ENCODE measurements around the gene PGBD1. TPM values are rescaled to one million over a fixed set of nuclear protein-coding genes. Genes with fewer than 3 reads are reported as not detected.

PGBD1 gene
- total and polyA plus RNA-seq, 2 donors (not counting 1 experiment from before 2014, with no cell fraction given) = 0.55 to 2.4 TPM

GRCh38 chr6:28252009-28252975 is 29.1 kb upstream of the PGBD1 start, which contains the start of gene ZKSCAN4:
TSS of gene ZKSCAN4 (minus strand) at chr6:28252269. CDS start at chr6:28251980, 289 bp downstream.
- Histone ChIP-seq H3K27me3 (replicated peaks in 1 of 4; ENCODE audit: control extremely low read depth in 1 of 4, control insufficient read depth in 3 of 4, insufficient read depth in 4 of 4, low read length in 3 of 4) (peaks cover 0 to 3% (median 2%) of the 10 kb centered on the region in 4 experiments), H3K36me3 (replicated peaks in 1 of 2; ENCODE audit: control extremely low read depth in 1 of 2, control insufficient read depth in 1 of 2, extremely low read depth in 1 of 2, insufficient read depth in 2 of 2, low read length in 1 of 2) (peaks cover 0 to 4% of the 10 kb centered on the region in 2 experiments), H4K20me1 (ENCODE audit: control insufficient read depth, insufficient read depth, low read length, poor library complexity, severe bottlenecking) (no peaks in the 10 kb centered on the region), H3K9ac (ENCODE audit: low read length) (peak within 1 kb of the TSS; percentile 96), H2AFZ (ENCODE audit: insufficient read depth, low read depth, low read length, poor library complexity, severe bottlenecking) (peak within 1 kb of the TSS; percentile 100), H3K4me1 (ENCODE audit: control insufficient read depth in 2 of 2, insufficient read depth in 2 of 2, low read length in 2 of 2) (peaks cover 14 to 20% of the 10 kb centered on the region in 2 donors), H3K4me3 (ENCODE audit: control extremely low read depth in 1 of 5, extremely low read depth in 1 of 5, insufficient read depth in 1 of 5, low read depth in 2 of 5, low read length in 4 of 5) (peak within 1 kb of the TSS; percentile 59 to 99 (median 94)), H3K9me3 (ENCODE audit: control extremely low read depth in 1 of 3, control insufficient read depth in 2 of 3, insufficient read depth in 1 of 3, low read length in 2 of 3) (peaks cover 0 to 4% (median 0%) of the 10 kb centered on the region in 3 donors), H3K27ac (ENCODE audit: low read length in 2 of 2) (peak within 1 kb of the TSS; percentile 22 to 58), H3K79me2 (ENCODE audit: control insufficient read depth, insufficient read depth, low read length) (peaks cover 17% of the 10 kb centered on the region), H3K4me2 (replicated peaks; ENCODE audit: low read depth, low read length, poor library complexity, severe bottlenecking) (peak within 1 kb of the TSS; percentile 90)
- ATAC-seq (ENCODE audit: low read depth) (peak; percentile 90), DNase-seq (peak; percentile 89)
- Mint-ChIP-seq H3K9me3 (ENCODE audit: insufficient read depth) (no peaks in the 10 kb centered on the region), H3K27ac (peak within 1 kb of the TSS; percentile 78), H3K4me1 (peaks cover 31% of the 10 kb centered on the region), H3K27me3 (no peaks in the 10 kb centered on the region), H3K4me3 (peak within 1 kb of the TSS; percentile 98)
- WGBS (ENCODE audit: insufficient coverage) = 5% methylated on average over 7 of the region's 14 CpGs
- intact Hi-C loops (cut with micrococcal nuclease) = loop anchor here (1.0 to 2.0 kb wide), 10 partner anchors 15 to 863 kb away; partner anchors contain the start of genes PGBD1, ZKSCAN8, ZNF391 and ZSCAN12
- POLR2A ChIA-PET = interaction anchor here (0.6 to 1.2 kb wide), 5 partner anchors 15 to 172 kb away, joined by 3 to 12 read pairs (median 10); partner anchors contain the start of genes ZKSCAN8, ZNF165 and ZSCAN26
- TF ChIP-seq CTCF (IDR thresholded peaks at IDR 0.05) = no peak
- no peak for TF ChIP-seq EZH2 (IDR thresholded peaks at IDR 0.05; ENCODE audit: borderline replicate concordance, insufficient read depth, low read depth, low read length, poor library complexity, severe bottlenecking)
- CTCF ChIA-PET = interaction anchor here (0.5 to 2.4 kb wide), 10 partner anchors 9 to 147 kb away, joined by 3 to 24 read pairs (median 6); partner anchors contain the start of genes ZKSCAN8, ZSCAN12 and ZSCAN26

Data from B cell (primary cell).